Mononuclear cell (primary cell): Measurements from ENCODE around the gene ZNF212. TPM values are rescaled to one million over a fixed set of nuclear protein-coding genes. Genes with fewer than 3 reads are reported as not detected.

Experiments
- H3K27me3 ChIP-seq: 2 replicates; pipeline ENCODE4 v1.6.0; 2011; ENCODE audit warnings: low read length, control low read depth; ENCODE audit not compliant: insufficient read depth
- H3K4me1 ChIP-seq: 2 replicates; pipeline ENCODE4 v1.5.1; 2011; ENCODE audit warnings: mild to moderate bottlenecking, low read length, control low read depth; ENCODE audit not compliant: insufficient read depth
- H3K4me3 ChIP-seq: 2 replicates; pipeline ENCODE4 v1.5.1; 2011; ENCODE audit warnings: mild to moderate bottlenecking, low read length, moderate library complexity
- H3K9me3 ChIP-seq: 2 replicates; pipeline ENCODE4 v1.5.1; 2011; ENCODE audit warnings: low read depth, mild to moderate bottlenecking, control low read depth, low read length
- total RNA-seq: library from RNA; depleted of rRNA; stranded (reverse); fragments of >200 nt; gene quantifications from one replicate; pipeline ENCODE4 v1.2.3, GENCODE V29; 2012

The ZNF212 gene
- total RNA-seq, 1 donor: 9.2 TPM

- H3K4me1 ChIP-seq: no peaks in the 10 kb centered on the region
- no peaks in the 10 kb centered on the region for H3K9me3 ChIP-seq
- H3K4me3 ChIP-seq: no peak overlapping the region
These were observed 55.4 kb downstream of the ZNF212 start for GRCh38 chr7:149294634-149295480.

DNA sequence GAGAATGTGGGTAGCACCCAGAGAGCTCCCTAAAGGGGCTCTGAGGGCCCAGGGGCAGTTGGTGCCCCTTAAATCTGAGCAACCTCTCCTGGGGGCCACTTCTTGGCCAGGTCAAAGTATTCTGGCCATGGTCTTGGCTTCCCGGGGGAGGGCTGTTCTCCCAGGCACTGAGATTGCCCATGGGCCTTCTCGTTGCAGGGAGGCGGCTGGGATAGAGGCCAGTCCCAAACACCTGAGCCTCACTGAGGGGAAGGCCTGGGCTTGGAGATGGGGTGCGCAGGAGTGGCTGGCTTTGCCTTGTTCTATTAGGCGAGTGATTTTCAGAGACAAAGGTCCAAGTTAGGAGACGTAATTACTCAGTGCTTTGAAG, 56.0 kb downstream of the ZNF212 start:
- Histone ChIP-seq H3K9me3 (no peaks in the 10 kb centered on the region), H3K4me3 (no peak overlapping the region), H3K4me1 (no peaks in the 10 kb centered on the region), H3K27me3 (no peaks in the 10 kb centered on the region)

More at GRCh38 chr7:149294634-149295480, 55.4 kb downstream of the ZNF212 start:
- no peaks in the 10 kb centered on the region for H3K27me3 ChIP-seq

- H3K9me3 ChIP-seq: no peaks in the 10 kb centered on the region
- H3K27me3 ChIP-seq: no peaks in the 10 kb centered on the region
- H3K4me1 ChIP-seq: no peaks in the 10 kb centered on the region
- no peak overlapping the region for H3K4me3 ChIP-seq
These were observed 56.9 kb downstream of the ZNF212 start for GRCh38 chr7:149296368-149296767.

- Histone ChIP-seq H3K4me1 (no peaks in the 10 kb centered on the region), H3K9me3 (no peaks in the 10 kb centered on the region), H3K27me3 (no peaks in the 10 kb centered on the region), H3K4me3 (no peak overlapping the region)
These were observed 57.7 kb downstream of the ZNF212 start for GRCh38 chr7:149297034-149297755.

DNA sequence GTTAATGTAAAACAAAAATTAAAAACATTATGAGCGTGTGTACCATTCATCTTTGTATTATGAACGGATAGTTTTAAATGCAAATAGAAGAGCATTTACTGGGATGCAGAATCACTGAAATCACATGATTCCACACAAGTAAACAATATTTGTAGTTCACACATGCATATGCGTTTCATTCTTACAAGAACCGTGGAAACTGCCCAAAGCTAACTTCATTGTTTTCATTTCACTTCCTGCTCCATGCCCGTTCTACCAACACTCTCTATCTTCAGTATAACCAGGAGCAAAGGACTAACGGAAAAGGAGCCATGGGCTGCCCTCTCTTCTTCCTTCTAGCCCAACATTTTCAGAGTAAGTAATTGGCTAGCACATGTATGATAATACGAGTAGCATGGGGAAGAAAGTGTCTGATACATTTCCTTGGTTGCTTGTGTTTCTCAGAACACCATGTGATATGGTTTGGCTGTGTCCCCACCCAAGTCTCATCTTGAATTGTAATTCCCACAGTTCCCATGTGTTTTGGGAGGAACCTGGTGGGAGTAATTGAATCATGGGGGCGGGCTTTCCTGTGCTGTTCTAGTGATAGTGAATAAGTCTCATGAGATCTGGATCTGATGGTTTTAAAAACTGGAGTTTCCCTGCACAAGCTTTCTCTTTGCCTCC, 61.3 kb downstream of the ZNF212 start:
- Histone ChIP-seq H3K27me3 (no peaks in the 10 kb centered on the region), H3K4me3 (no peak overlapping the region)

GRCh38 chr7:149302222-149302621, 62.8 kb downstream of the ZNF212 start:
- H3K27me3 ChIP-seq: no peaks in the 10 kb centered on the region
- H3K4me3 ChIP-seq: no peak overlapping the region
- H3K4me1 ChIP-seq: no peaks in the 10 kb centered on the region
- no peaks in the 10 kb centered on the region for H3K9me3 ChIP-seq

More for the DNA sequence above, 61.3 kb downstream of the ZNF212 start:
- H3K9me3 ChIP-seq: no peaks in the 10 kb centered on the region
- no peaks in the 10 kb centered on the region for H3K4me1 ChIP-seq

- no peak overlapping the region for H3K4me3 ChIP-seq
These were observed 63.4 kb downstream of the ZNF212 start for GRCh38 chr7:149302865-149303264.

GRCh38 chr7:149304006-149304405, 64.6 kb downstream of the ZNF212 start:
- H3K27me3 ChIP-seq: no peaks in the 10 kb centered on the region
- H3K4me3 ChIP-seq: no peak overlapping the region
- no peaks in the 10 kb centered on the region for H3K4me1 ChIP-seq
- no peaks in the 10 kb centered on the region for H3K9me3 ChIP-seq

More at GRCh38 chr7:149302865-149303264, 63.4 kb downstream of the ZNF212 start:
- Histone ChIP-seq H3K9me3 (no peaks in the 10 kb centered on the region), H3K4me1 (no peaks in the 10 kb centered on the region), H3K27me3 (no peaks in the 10 kb centered on the region)

Other genes starting within 250 kb of the ZNF212 start
- gene PDIA4, start 211.1 kb upstream of the ZNF212 start, total RNA-seq: 34.9 TPM
- gene ZNF786, start 148.9 kb upstream of the ZNF212 start, total RNA-seq: 3.1 TPM
- 0.10 TPM for gene ZNF425, start 113.3 kb upstream of the ZNF212 start, total RNA-seq
- 18.7 TPM for gene ZNF398, start 92.2 kb upstream of the ZNF212 start, total RNA-seq
- 10.7 TPM for gene ZNF282, start 44.1 kb upstream of the ZNF212 start, total RNA-seq
- gene ZNF783, start 22.5 kb downstream of the ZNF212 start, total RNA-seq: 8.5 TPM
- 10.8 TPM for gene ZNF777, start 221.4 kb downstream of the ZNF212 start, total RNA-seq